Caco-2 (cell line): Measurements from ENCODE around the gene VPREB1. TPM values are rescaled to one million over a fixed set of nuclear protein-coding genes. Genes with fewer than 3 reads are reported as not detected.
"Not testable (repeated sequence)": the region's sequence is repeated elsewhere in the genome, so short reads cannot be mapped to it uniquely, and the experiment has no call there.

ENCODE experiments used
- BruUV-seq: library from RNA; stranded (reverse); fragments of 400-500 nt; replicated peaks from 2 replicates; lab custom pipeline; 2021; lab: Mats Ljungman, UMichigan
- CTCF ChIA-PET: fragments of 300-600 bp; sonication (Branson Sonifier 250); formaldehyde crosslinking; loops from one replicate; lab custom pipeline; 2022; ENCODE audit warnings: antibody characterized with exemption; lab: Charles Lee
- POLR2A ChIA-PET: fragments of 300-600 bp; sonication (Branson Sonifier 250); formaldehyde crosslinking; loops from one replicate; lab custom pipeline; 2022; ENCODE audit warnings: antibody characterized with exemption; lab: Charles Lee
- DNase-seq, 2 experiments: peaks; one replicate each; pipeline versions ENCODE4 v3.0.0 to v3.0.0-alpha.2; 2020 to 2022
- H3K27me3 ChIP-seq: replicated peaks from 2 replicates; pipeline ENCODE4 v1.6.0; 2011; ENCODE audit warnings: low read length; ENCODE audit not compliant: control insufficient read depth, insufficient read depth
- H3K36me3 ChIP-seq: 2 replicates; pipeline ENCODE4 v1.5.1; 2011; ENCODE audit warnings: low read length; ENCODE audit not compliant: control insufficient read depth, insufficient read depth
- H3K4me1 ChIP-seq: fragments of 250-450 bp; sonication (Bioruptor Pico); 2 replicates; pipeline ENCODE4 v1.5.1; 2020; ENCODE audit warnings: mild to moderate bottlenecking
- H3K4me3 ChIP-seq: 2 replicates; pipeline ENCODE4 v1.5.1; 2011; ENCODE audit warnings: low read depth, mild to moderate bottlenecking, control low read depth, low read length
- H3K9me3 ChIP-seq: fragments of 250-450 bp; sonication (Bioruptor Pico); 2 replicates; pipeline ENCODE4 v1.5.1; 2020; ENCODE audit warnings: mild to moderate bottlenecking, moderate library complexity
- H3K27ac Mint-ChIP-seq: one replicate; pipeline ENCODE4 v1.8.0; 2022; ENCODE audit warnings: mixed read lengths; ENCODE audit not compliant: unreplicated experiment
- H3K27me3 Mint-ChIP-seq: one replicate; pipeline ENCODE4 v1.8.0; 2022; ENCODE audit warnings: mixed read lengths; ENCODE audit not compliant: insufficient read depth, unreplicated experiment
- H3K36me3 Mint-ChIP-seq: one replicate; pipeline ENCODE4 v1.8.0; 2022; ENCODE audit warnings: mild to moderate bottlenecking, mixed read lengths; ENCODE audit not compliant: insufficient read depth, unreplicated experiment
- H3K4me1 Mint-ChIP-seq: one replicate; pipeline ENCODE4 v1.8.0; 2022; ENCODE audit warnings: low read depth, mixed read lengths; ENCODE audit not compliant: unreplicated experiment
- H3K4me3 Mint-ChIP-seq: one replicate; pipeline ENCODE4 v1.8.0; 2022; ENCODE audit warnings: mild to moderate bottlenecking, moderate library complexity, mixed read lengths; ENCODE audit not compliant: unreplicated experiment
- H3K9me3 Mint-ChIP-seq: one replicate; pipeline ENCODE4 v1.8.0; 2022; ENCODE audit warnings: mixed read lengths; ENCODE audit not compliant: unreplicated experiment
- intact Hi-C: fragments of 100-400 bp; cut with micrococcal nuclease; formaldehyde crosslinking; loops from one replicate; pipeline ENCODE4 v1.10.0; 2022; ENCODE audit not compliant: unreplicated experiment
- total RNA-seq: library from RNA; stranded (reverse); gene quantifications from 2 replicates; pipeline ENCODE4 v1.2.3, GENCODE V29; 2022

Gene VPREB1
- total RNA-seq, 1 experiment from 2014 or later, result not detected

DNA sequence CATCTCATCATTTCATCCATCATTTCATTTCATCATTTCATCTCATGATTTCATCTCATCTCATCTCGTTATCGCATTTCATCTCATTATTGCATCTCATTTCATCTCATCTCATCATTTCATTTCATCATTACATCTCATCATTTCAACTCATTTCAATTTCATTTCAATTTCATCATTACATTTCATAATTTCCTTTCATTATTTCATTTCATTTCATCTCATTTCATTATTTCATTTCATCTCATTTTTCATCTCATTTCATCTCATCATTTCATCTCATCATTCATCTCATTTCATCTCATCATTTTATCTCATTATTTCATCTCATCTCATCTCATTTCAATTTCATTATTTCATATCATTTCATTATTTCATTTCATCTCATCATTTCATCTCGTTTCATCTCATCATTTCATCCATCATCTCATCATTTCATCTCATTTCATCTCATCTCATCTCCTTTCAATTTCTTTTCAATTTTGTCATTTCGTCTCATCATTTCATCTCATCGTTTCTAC, 42.6 kb downstream of the VPREB1 start:
- H3K27me3 Mint-ChIP-seq, H3K4me3 Mint-ChIP-seq, H3K9me3 ChIP-seq, H3K4me3 ChIP-seq, DNase-seq, BruUV-seq, H3K36me3 Mint-ChIP-seq, intact Hi-C loops, CTCF ChIA-PET, H3K4me1 ChIP-seq, H3K36me3 ChIP-seq, POLR2A ChIA-PET, H3K9me3 Mint-ChIP-seq, H3K4me1 Mint-ChIP-seq, H3K27ac Mint-ChIP-seq, H3K27me3 ChIP-seq: not testable (repeated sequence)

- intact Hi-C loops, DNase-seq, H3K9me3 Mint-ChIP-seq, H3K4me1 ChIP-seq, H3K27me3 Mint-ChIP-seq, H3K27me3 ChIP-seq, H3K4me3 ChIP-seq, H3K36me3 ChIP-seq, H3K4me1 Mint-ChIP-seq, H3K9me3 ChIP-seq, H3K27ac Mint-ChIP-seq, BruUV-seq, CTCF ChIA-PET, H3K4me3 Mint-ChIP-seq, POLR2A ChIA-PET: not testable (repeated sequence)
- peaks cover 13% of the 10 kb centered on the region for H3K36me3 Mint-ChIP-seq
Observed at GRCh38 chr22:22289666-22290065, 45.1 kb downstream of the VPREB1 start.

- H3K4me1 Mint-ChIP-seq, H3K36me3 ChIP-seq, H3K27me3 ChIP-seq, CTCF ChIA-PET, H3K9me3 ChIP-seq, H3K4me3 Mint-ChIP-seq, intact Hi-C loops, H3K27me3 Mint-ChIP-seq, H3K9me3 Mint-ChIP-seq, DNase-seq, POLR2A ChIA-PET, H3K4me1 ChIP-seq, H3K4me3 ChIP-seq, H3K27ac Mint-ChIP-seq, BruUV-seq: not testable (repeated sequence)
- peaks cover 13% of the 10 kb centered on the region for H3K36me3 Mint-ChIP-seq
Observed at GRCh38 chr22:22291129-22291806, 46.7 kb downstream of the VPREB1 start.

DNA sequence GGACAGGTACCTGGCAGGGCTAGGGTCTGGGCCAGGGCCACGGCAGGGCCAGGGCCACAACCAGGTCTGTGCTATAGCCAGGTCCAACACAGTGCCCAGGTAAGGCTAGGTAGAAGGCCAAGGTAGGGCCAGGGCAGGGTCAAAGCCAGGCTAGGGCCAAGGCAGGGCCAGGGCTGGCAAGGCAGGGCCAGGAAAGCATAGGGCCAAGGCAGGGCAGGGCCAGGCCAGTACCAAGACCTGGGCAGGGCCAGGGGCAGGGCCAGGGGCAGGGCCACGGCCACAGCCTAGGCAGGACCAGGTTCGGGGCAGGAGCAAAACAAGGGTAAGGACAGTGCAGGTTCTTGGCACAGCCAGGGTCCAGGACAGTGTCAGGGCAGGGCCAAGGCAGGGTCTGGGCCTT, 48.1 kb downstream of the VPREB1 start:
- not testable (repeated sequence) for H3K4me1 Mint-ChIP-seq, H3K27me3 Mint-ChIP-seq, H3K4me3 ChIP-seq

DNA sequence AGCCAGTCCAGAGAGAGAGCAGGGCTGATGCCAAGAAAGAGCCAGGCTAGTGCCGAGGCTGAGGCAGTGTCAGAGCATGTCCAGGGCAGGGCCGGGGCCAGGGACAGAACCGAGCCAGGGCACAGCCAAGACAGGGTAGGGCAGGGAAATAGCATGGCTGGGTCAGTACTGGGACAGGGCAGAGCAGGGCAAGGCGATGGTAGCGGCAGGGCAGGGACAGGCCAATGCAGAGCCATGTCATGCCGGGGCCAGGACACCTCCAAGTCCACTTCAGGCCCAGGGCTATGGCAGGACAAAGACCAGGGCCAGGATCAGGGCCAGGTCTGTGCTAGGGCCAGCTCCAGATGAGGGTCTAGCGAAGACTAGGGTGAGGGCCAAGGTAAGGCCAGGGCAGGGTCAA, 48.9 kb downstream of the VPREB1 start:
- H3K4me3 Mint-ChIP-seq, DNase-seq, H3K27ac Mint-ChIP-seq, BruUV-seq, H3K9me3 Mint-ChIP-seq, intact Hi-C loops, POLR2A ChIA-PET, H3K4me3 ChIP-seq, H3K36me3 ChIP-seq, CTCF ChIA-PET, H3K4me1 Mint-ChIP-seq, H3K4me1 ChIP-seq, H3K27me3 Mint-ChIP-seq, H3K9me3 ChIP-seq, H3K27me3 ChIP-seq: not testable (repeated sequence)
- peaks cover 13% of the 10 kb centered on the region for H3K36me3 Mint-ChIP-seq

More for the DNA sequence above, 48.1 kb downstream of the VPREB1 start:
- H3K27ac Mint-ChIP-seq, H3K4me3 Mint-ChIP-seq, POLR2A ChIA-PET, DNase-seq, BruUV-seq, H3K36me3 ChIP-seq, intact Hi-C loops, H3K9me3 Mint-ChIP-seq, H3K9me3 ChIP-seq, H3K4me1 ChIP-seq, CTCF ChIA-PET, H3K27me3 ChIP-seq: not testable (repeated sequence)
- peaks cover 13% of the 10 kb centered on the region for H3K36me3 Mint-ChIP-seq

- CTCF ChIA-PET, BruUV-seq: not testable (repeated sequence)
Observed at GRCh38 chr22:22294641-22295040, 50.1 kb downstream of the VPREB1 start.

More at GRCh38 chr22:22294641-22295040, 50.1 kb downstream of the VPREB1 start:
- H3K4me3 ChIP-seq, H3K9me3 Mint-ChIP-seq, H3K36me3 ChIP-seq, H3K4me3 Mint-ChIP-seq, H3K4me1 ChIP-seq, H3K27me3 ChIP-seq, POLR2A ChIA-PET, H3K27ac Mint-ChIP-seq, H3K9me3 ChIP-seq, intact Hi-C loops, H3K4me1 Mint-ChIP-seq, H3K27me3 Mint-ChIP-seq, DNase-seq: not testable (repeated sequence)
- peaks cover 13% of the 10 kb centered on the region for H3K36me3 Mint-ChIP-seq
